HG03439 (cell line): ENCODE results near the gene RAD51B.
"Not testable (repeated sequence)": the region's sequence is repeated elsewhere in the genome, so short reads cannot be mapped to it uniquely, and the experiment has no call there.

Experiments used
- ATAC-seq: cut with Tn5 transposase; IDR thresholded peaks from one replicate; pipeline ENCODE4 v1.9.1; 2021; ENCODE audit warnings: mild to moderate bottlenecking, moderate library complexity; ENCODE audit not compliant: unreplicated experiment

RAD51B gene

GRCh38 chr14:68106456-68106855 lies 286.9 kb downstream of the RAD51B start:
- ATAC-seq = no peak

GRCh38 chr14:68106905-68107304 lies 287.3 kb downstream of the RAD51B start:
- ATAC-seq = no peak

- no peak for ATAC-seq
Observed at GRCh38 chr14:68109132-68109900, 289.7 kb downstream of the RAD51B start.

- no peak for ATAC-seq
Observed at GRCh38 chr14:68111097-68111852, 291.7 kb downstream of the RAD51B start.

GRCh38 chr14:68111853-68112270 lies 292.3 kb downstream of the RAD51B start:
- no peak for ATAC-seq

GRCh38 chr14:68112442-68112841 lies 292.9 kb downstream of the RAD51B start:
- no peak for ATAC-seq

GRCh38 chr14:68113343-68113930 lies 293.9 kb downstream of the RAD51B start:
- ATAC-seq = no peak

- not testable (repeated sequence) for ATAC-seq
Observed at GRCh38 chr14:68115952-68116351, 296.4 kb downstream of the RAD51B start.

GRCh38 chr14:68122651-68123050 lies 303.1 kb downstream of the RAD51B start:
- ATAC-seq = no peak

GRCh38 chr14:68124050-68124449 lies 304.5 kb downstream of the RAD51B start:
- ATAC-seq = no peak

GRCh38 chr14:68124979-68125731 lies 305.6 kb downstream of the RAD51B start:
- ATAC-seq = no peak

- no peak for ATAC-seq
Observed at GRCh38 chr14:68127166-68127565, 307.6 kb downstream of the RAD51B start.

GRCh38 chr14:68131907-68132306 lies 312.3 kb downstream of the RAD51B start:
- ATAC-seq = no peak

- no peak for ATAC-seq
Observed at GRCh38 chr14:68132563-68133121, 313.1 kb downstream of the RAD51B start.

- ATAC-seq = no peak
Observed at GRCh38 chr14:68133856-68134255, 314.3 kb downstream of the RAD51B start.

GRCh38 chr14:68135028-68135427 lies 315.4 kb downstream of the RAD51B start:
- ATAC-seq = no peak

- no peak for ATAC-seq
Observed at GRCh38 chr14:68135566-68135965, 316.0 kb downstream of the RAD51B start.

- no peak for ATAC-seq
Observed at GRCh38 chr14:68137704-68138619, 318.4 kb downstream of the RAD51B start.

GRCh38 chr14:68139431-68140075 lies 320.0 kb downstream of the RAD51B start:
- ATAC-seq = no peak
